Mucosa of rectum (tissue), 2 donors: ENCODE results near the gene TTC39A.

ENCODE experiments used
- H3K27ac ChIP-seq, 2 donors: one replicate each; pipeline ENCODE4 v1.7.0; 2013; ENCODE audit warnings: inconsistent platforms in 2 of 2, low read depth in 2 of 2, low read length in 2 of 2
- H3K27me3 ChIP-seq, 2 donors: one replicate each; pipeline ENCODE4 v1.7.0; 2013; ENCODE audit warnings: low read length in 2 of 2; ENCODE audit not compliant: control insufficient read depth in 2 of 2, insufficient read depth in 2 of 2
- H3K36me3 ChIP-seq, 2 donors: one replicate each; pipeline ENCODE4 v1.7.0; 2013; ENCODE audit warnings: low read length in 2 of 2; ENCODE audit not compliant: control insufficient read depth in 2 of 2, insufficient read depth in 2 of 2
- H3K4me1 ChIP-seq, 2 donors: one replicate each; pipeline ENCODE4 v1.7.0; 2013; ENCODE audit warnings: low read length in 2 of 2, mild to moderate bottlenecking in 1 of 2; ENCODE audit not compliant: control insufficient read depth in 2 of 2, insufficient read depth in 2 of 2
- H3K4me3 ChIP-seq, 2 donors: one replicate each; pipeline ENCODE4 v1.7.0; 2013; ENCODE audit warnings: low read length in 2 of 2
- H3K9ac ChIP-seq, 2 donors: one replicate each; pipeline ENCODE4 v1.7.0; 2013; ENCODE audit warnings: low read length in 2 of 2, low read depth in 1 of 2, mild to moderate bottlenecking in 1 of 2
- H3K9me3 ChIP-seq, 2 donors: one replicate each; pipeline ENCODE4 v1.7.0; 2013; ENCODE audit warnings: low read length in 2 of 2; ENCODE audit not compliant: control insufficient read depth in 2 of 2
- donor health status: healthy.
- donor health status: Normal muscosa, but diverticular disease.

Gene TTC39A

GRCh38 chr1:51301152-51301843, 29.1 kb downstream of the TTC39A start:
- Histone ChIP-seq H3K9ac (no peak overlapping the region), H3K27me3 (no peaks in the 10 kb centered on the region), H3K36me3 (peaks cover 0 to 11% of the 10 kb centered on the region in 2 donors), H3K4me1 (peaks cover 20 to 31% of the 10 kb centered on the region in 2 donors), H3K27ac (no peak overlapping the region), H3K9me3 (no peaks in the 10 kb centered on the region), H3K4me3 (no peak overlapping the region)

GRCh38 chr1:51299981-51300670, 30.2 kb downstream of the TTC39A start:
- Histone ChIP-seq H3K36me3 (peaks cover 0 to 9% of the 10 kb centered on the region in 2 donors), H3K27ac (no peak overlapping the region), H3K9ac (no peak overlapping the region), H3K4me3 (no peak overlapping the region), H3K27me3 (no peaks in the 10 kb centered on the region), H3K4me1 (peaks cover 14 to 22% of the 10 kb centered on the region in 2 donors), H3K9me3 (no peaks in the 10 kb centered on the region)

GRCh38 chr1:51299185-51299885, 31.0 kb downstream of the TTC39A start:
- H3K9ac ChIP-seq = no peak overlapping the region
- H3K9me3 ChIP-seq = no peaks in the 10 kb centered on the region
- peaks cover 0 to 9% of the 10 kb centered on the region in 2 donors for H3K36me3 ChIP-seq
- no peak overlapping the region for H3K4me3 ChIP-seq
- no peak overlapping the region for H3K27ac ChIP-seq
- no peaks in the 10 kb centered on the region for H3K27me3 ChIP-seq
- peaks cover 10 to 16% of the 10 kb centered on the region in 2 donors for H3K4me1 ChIP-seq

- no peak overlapping the region for H3K4me3 ChIP-seq
- peaks cover 10 to 16% of the 10 kb centered on the region in 2 donors for H3K4me1 ChIP-seq
- no peak overlapping the region for H3K9ac ChIP-seq
- H3K27me3 ChIP-seq = no peaks in the 10 kb centered on the region
- H3K36me3 ChIP-seq = peaks cover 0 to 9% of the 10 kb centered on the region in 2 donors
- no peak overlapping the region for H3K27ac ChIP-seq
- no peaks in the 10 kb centered on the region for H3K9me3 ChIP-seq
Observed at GRCh38 chr1:51298322-51298705, 32.0 kb downstream of the TTC39A start.

GRCh38 chr1:51297401-51298321, 32.7 kb downstream of the TTC39A start:
- H3K9me3 ChIP-seq = no peaks in the 10 kb centered on the region
- H3K9ac ChIP-seq = peak overlapping the region in 1 of 2 donors; percentile 39
- peak overlapping the region; percentile 10 to 23 for H3K27ac ChIP-seq
- peak overlapping the region in 1 of 2 donors; percentile 62 for H3K4me3 ChIP-seq
- H3K27me3 ChIP-seq = no peaks in the 10 kb centered on the region
- peaks cover 10 to 16% of the 10 kb centered on the region in 2 donors for H3K4me1 ChIP-seq
- peaks cover 0 to 6% of the 10 kb centered on the region in 2 donors for H3K36me3 ChIP-seq

GRCh38 chr1:51296383-51297357, 33.7 kb downstream of the TTC39A start:
- H3K4me3 ChIP-seq = peak overlapping the region; percentile 56 to 62
- H3K27me3 ChIP-seq = no peaks in the 10 kb centered on the region
- H3K9ac ChIP-seq = peak overlapping the region; percentile 39 to 47
- peak overlapping the region in 1 of 2 donors; percentile 23 for H3K27ac ChIP-seq
- peaks cover 10 to 16% of the 10 kb centered on the region in 2 donors for H3K4me1 ChIP-seq
- H3K9me3 ChIP-seq = no peaks in the 10 kb centered on the region
- H3K36me3 ChIP-seq = peaks cover 2 to 4% of the 10 kb centered on the region in 2 donors

GRCh38 chr1:51295926-51296325, 34.4 kb downstream of the TTC39A start:
- Histone ChIP-seq H3K9me3 (no peaks in the 10 kb centered on the region), H3K27me3 (no peaks in the 10 kb centered on the region), H3K27ac (no peak overlapping the region), H3K36me3 (peaks cover 2 to 4% of the 10 kb centered on the region in 2 donors), H3K9ac (no peak overlapping the region), H3K4me1 (peaks cover 10 to 16% of the 10 kb centered on the region in 2 donors), H3K4me3 (no peak overlapping the region)

GRCh38 chr1:51294566-51295184, 35.7 kb downstream of the TTC39A start:
- Histone ChIP-seq H3K36me3 (peaks cover under 1 to 5% of the 10 kb centered on the region in 2 donors), H3K27ac (no peak overlapping the region), H3K4me3 (no peak overlapping the region), H3K9ac (no peak overlapping the region), H3K4me1 (peaks cover 10 to 16% of the 10 kb centered on the region in 2 donors), H3K9me3 (no peaks in the 10 kb centered on the region), H3K27me3 (no peaks in the 10 kb centered on the region)
